ENCODE measurements around the gene SPEN. TPM values are rescaled to one million over a fixed set of nuclear protein-coding genes. Genes with fewer than 3 reads are reported as not detected.
"Not testable (repeated sequence)": the region's sequence is repeated elsewhere in the genome, so short reads cannot be mapped to it uniquely, and the experiment has no call there.

Gene SPEN
- total and polyA plus RNA-seq, 2 of the 13 experiments (the other 11 are each of a cell fraction or from before 2014, with no cell fraction given), result 4.8 to 14.0 TPM

DNA sequence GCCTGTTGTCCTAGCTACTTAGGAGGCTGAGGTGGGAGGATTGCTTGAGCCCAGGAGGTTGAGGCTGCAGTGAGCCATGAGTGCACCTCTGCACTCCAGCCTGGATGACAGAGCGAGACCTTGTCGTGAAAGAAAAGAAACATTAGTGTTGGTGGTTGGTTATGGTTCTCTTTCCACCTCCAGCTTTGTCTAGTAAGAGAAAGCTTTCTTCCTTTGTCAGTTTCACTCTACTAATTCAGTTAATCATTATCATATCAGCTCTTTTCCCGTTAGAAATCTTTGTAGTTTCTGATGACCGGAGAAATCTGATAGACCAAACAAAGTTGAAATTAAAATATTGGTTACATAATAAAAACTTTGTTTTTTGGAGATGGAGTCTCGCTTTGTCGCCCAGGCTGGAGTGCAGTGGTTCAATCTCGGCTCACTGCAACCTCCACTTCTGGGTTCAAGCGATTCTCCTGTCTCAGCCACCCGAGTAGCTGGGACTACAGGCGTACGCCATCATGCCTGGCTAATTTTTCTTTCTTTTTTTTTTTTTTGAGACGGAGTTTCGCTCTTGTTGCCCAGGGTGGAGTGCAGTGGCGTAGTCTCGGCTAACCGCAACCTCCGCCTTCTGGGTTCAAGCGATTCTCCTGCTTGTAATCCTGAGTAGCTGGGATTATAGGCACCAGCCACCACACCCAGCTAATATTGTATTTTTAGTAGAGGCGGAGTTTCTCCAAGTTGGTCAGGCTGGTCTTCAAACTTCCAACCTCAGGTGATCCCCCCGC, 49.5 kb downstream of the SPEN start:
- CTCF ChIA-PET (ENCODE audit: low intra/inter-chr PET ratio, low total read pairs); BruUV-seq (replicated peaks); ATAC-seq: not testable (repeated sequence)

DNA sequence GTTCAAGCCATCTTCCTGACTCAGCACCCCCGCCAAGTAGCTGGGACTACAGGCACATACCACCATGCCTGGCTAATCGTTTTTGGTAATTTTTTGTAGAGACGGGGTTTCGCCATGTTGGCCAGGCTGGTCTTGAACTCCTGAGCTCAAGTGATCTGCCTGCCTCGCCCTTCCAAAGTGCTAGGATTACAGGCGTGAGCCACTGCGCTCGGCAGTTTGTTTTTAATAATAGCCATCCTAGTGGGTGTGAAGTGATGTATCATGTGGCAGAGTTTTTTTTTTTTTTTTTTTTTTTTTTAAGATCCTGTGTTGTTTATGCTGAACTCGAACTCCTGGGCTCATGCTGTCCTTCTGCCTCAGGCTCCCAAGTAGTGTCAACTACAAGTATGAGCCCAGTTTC, 51.8 kb downstream of the SPEN start:
- FAIRE-seq, result no peak
- TF ChIP-seq FOXC1 (CRISPR knock-in tag; IDR thresholded peaks at IDR 0.05; ENCODE audit: borderline replicate concordance), result no peak
- TF ChIP-seq, protein P1, sequence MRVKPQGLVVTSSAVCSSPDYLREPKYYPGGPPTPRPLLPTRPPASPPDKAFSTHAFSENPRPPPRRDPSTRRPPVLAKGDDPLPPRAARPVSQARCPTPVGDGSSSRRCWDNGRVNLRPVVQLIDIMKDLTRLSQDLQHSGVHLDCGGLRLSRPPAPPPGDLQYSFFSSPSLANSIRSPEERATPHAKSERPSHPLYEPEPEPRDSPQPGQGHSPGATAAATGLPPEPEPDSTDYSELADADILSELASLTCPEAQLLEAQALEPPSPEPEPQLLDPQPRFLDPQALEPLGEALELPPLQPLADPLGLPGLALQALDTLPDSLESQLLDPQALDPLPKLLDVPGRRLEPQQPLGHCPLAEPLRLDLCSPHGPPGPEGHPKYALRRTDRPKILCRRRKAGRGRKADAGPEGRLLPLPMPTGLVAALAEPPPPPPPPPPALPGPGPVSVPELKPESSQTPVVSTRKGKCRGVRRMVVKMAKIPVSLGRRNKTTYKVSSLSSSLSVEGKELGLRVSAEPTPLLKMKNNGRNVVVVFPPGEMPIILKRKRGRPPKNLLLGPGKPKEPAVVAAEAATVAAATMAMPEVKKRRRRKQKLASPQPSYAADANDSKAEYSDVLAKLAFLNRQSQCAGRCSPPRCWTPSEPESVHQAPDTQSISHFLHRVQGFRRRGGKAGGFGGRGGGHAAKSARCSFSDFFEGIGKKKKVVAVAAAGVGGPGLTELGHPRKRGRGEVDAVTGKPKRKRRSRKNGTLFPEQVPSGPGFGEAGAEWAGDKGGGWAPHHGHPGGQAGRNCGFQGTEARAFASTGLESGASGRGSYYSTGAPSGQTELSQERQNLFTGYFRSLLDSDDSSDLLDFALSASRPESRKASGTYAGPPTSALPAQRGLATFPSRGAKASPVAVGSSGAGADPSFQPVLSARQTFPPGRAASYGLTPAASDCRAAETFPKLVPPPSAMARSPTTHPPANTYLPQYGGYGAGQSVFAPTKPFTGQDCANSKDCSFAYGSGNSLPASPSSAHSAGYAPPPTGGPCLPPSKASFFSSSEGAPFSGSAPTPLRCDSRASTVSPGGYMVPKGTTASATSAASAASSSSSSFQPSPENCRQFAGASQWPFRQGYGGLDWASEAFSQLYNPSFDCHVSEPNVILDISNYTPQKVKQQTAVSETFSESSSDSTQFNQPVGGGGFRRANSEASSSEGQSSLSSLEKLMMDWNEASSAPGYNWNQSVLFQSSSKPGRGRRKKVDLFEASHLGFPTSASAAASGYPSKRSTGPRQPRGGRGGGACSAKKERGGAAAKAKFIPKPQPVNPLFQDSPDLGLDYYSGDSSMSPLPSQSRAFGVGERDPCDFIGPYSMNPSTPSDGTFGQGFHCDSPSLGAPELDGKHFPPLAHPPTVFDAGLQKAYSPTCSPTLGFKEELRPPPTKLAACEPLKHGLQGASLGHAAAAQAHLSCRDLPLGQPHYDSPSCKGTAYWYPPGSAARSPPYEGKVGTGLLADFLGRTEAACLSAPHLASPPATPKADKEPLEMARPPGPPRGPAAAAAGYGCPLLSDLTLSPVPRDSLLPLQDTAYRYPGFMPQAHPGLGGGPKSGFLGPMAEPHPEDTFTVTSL (CRISPR knock-in tag; IDR thresholded peaks at IDR 0.05; ENCODE audit: borderline replicate concordance), result no peak
- TF ChIP-seq, protein P2, sequence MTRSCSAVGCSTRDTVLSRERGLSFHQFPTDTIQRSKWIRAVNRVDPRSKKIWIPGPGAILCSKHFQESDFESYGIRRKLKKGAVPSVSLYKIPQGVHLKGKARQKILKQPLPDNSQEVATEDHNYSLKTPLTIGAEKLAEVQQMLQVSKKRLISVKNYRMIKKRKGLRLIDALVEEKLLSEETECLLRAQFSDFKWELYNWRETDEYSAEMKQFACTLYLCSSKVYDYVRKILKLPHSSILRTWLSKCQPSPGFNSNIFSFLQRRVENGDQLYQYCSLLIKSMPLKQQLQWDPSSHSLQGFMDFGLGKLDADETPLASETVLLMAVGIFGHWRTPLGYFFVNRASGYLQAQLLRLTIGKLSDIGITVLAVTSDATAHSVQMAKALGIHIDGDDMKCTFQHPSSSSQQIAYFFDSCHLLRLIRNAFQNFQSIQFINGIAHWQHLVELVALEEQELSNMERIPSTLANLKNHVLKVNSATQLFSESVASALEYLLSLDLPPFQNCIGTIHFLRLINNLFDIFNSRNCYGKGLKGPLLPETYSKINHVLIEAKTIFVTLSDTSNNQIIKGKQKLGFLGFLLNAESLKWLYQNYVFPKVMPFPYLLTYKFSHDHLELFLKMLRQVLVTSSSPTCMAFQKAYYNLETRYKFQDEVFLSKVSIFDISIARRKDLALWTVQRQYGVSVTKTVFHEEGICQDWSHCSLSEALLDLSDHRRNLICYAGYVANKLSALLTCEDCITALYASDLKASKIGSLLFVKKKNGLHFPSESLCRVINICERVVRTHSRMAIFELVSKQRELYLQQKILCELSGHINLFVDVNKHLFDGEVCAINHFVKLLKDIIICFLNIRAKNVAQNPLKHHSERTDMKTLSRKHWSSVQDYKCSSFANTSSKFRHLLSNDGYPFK (CRISPR knock-in tag; IDR thresholded peaks at IDR 0.05; ENCODE audit: borderline replicate concordance), result no peak

More for the DNA sequence above, 49.5 kb downstream of the SPEN start:
- Histone ChIP-seq H3K36me3 (replicated peaks in 1 of 2; ENCODE audit: control insufficient read depth in 1 of 2, insufficient read depth in 2 of 2, low read length in 2 of 2) (peaks cover 0 to 12% of the 10 kb centered on the region in 2 experiments; a peak in 4 of 5 replicates), H3K79me2 (ENCODE audit: insufficient read depth, low read length) (peaks cover 84% of the 10 kb centered on the region), H4K20me1 (ENCODE audit: insufficient read depth, low read length) (peaks cover 10% of the 10 kb centered on the region)
- H3K27ac ChIP-seq (ENCODE audit: extremely low read length, insufficient read depth, low read length); H3K4me2 ChIP-seq (ENCODE audit: low read depth, low read length); H3K27me3 ChIP-seq (ENCODE audit: control insufficient read depth in 1 of 2, insufficient read depth in 2 of 2, low read length in 2 of 2); DNase-seq (ENCODE audit: low spot score); H3K4me3 ChIP-seq (replicated peaks in 1 of 3; ENCODE audit: insufficient read depth in 1 of 3, low read depth in 2 of 3, low read length in 3 of 3); H3K9ac ChIP-seq (ENCODE audit: insufficient read depth, low read depth, low read length); in situ Hi-C loops (cut with HindIII; ENCODE audit: extremely low pct_ligation_motif_present, low pct_unique_long_range_greater_than_20kb); H3K9me3 ChIP-seq (ENCODE audit: low read length); H3K4me1 ChIP-seq (ENCODE audit: insufficient read depth, low read length); FAIRE-seq; intact Hi-C loops (cut with micrococcal nuclease; ENCODE audit: unreplicated experiment); POLR2A ChIA-PET; H2AFZ ChIP-seq (ENCODE audit: low read length): not testable (repeated sequence)
- TF ChIP-seq, protein P3, sequence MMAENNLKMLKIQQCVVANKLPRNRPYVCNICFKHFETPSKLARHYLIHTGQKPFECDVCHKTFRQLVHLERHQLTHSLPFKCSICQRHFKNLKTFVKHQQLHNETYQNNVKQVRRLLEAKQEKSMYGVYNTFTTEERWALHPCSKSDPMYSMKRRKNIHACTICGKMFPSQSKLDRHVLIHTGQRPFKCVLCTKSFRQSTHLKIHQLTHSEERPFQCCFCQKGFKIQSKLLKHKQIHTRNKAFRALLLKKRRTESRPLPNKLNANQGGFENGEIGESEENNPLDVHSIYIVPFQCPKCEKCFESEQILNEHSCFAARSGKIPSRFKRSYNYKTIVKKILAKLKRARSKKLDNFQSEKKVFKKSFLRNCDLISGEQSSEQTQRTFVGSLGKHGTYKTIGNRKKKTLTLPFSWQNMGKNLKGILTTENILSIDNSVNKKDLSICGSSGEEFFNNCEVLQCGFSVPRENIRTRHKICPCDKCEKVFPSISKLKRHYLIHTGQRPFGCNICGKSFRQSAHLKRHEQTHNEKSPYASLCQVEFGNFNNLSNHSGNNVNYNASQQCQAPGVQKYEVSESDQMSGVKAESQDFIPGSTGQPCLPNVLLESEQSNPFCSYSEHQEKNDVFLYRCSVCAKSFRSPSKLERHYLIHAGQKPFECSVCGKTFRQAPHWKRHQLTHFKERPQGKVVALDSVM (CRISPR knock-in tag; IDR thresholded peaks at IDR 0.05), result 0 out of 2 replicates have a peak, but pooled peaks have one; percentile 27
- WGBS (ENCODE audit: low lambda C conversion rate), result 96% methylated on average over 20 of the region's 20 CpGs

More for the DNA sequence above, 51.8 kb downstream of the SPEN start:
- Histone ChIP-seq H3K4me3 (replicated peaks in 1 of 3; ENCODE audit: insufficient read depth in 1 of 3, low read depth in 2 of 3, low read length in 3 of 3) (no peak overlapping the region), H3K9me3 (ENCODE audit: low read length) (no peaks in the 10 kb centered on the region), H3K36me3 (replicated peaks in 1 of 2; ENCODE audit: control insufficient read depth in 1 of 2, insufficient read depth in 2 of 2, low read length in 2 of 2) (peaks cover 0 to 12% of the 10 kb centered on the region in 2 experiments; a peak in 4 of 5 replicates), H3K27me3 (ENCODE audit: control insufficient read depth in 1 of 2, insufficient read depth in 2 of 2, low read length in 2 of 2) (no peaks in the 10 kb centered on the region), H3K9ac (ENCODE audit: insufficient read depth, low read depth, low read length) (no peak overlapping the region), H2AFZ (ENCODE audit: low read length) (no peak overlapping the region), H3K4me2 (ENCODE audit: low read depth, low read length) (no peak overlapping the region), H3K4me1 (ENCODE audit: insufficient read depth, low read length) (no peaks in the 10 kb centered on the region), H3K79me2 (ENCODE audit: insufficient read depth, low read length) (peaks cover 82% of the 10 kb centered on the region), H3K27ac (ENCODE audit: extremely low read length, insufficient read depth, low read length) (no peak overlapping the region), H4K20me1 (ENCODE audit: insufficient read depth, low read length) (peaks cover 13% of the 10 kb centered on the region)
- ChIA-PET CTCF (ENCODE audit: low intra/inter-chr PET ratio, low total read pairs) (no interaction called here), POLR2A (no interaction called here)
- no TSS peak for BruUV-seq (replicated peaks)
- in situ Hi-C loops (cut with HindIII; ENCODE audit: extremely low pct_ligation_motif_present, low pct_unique_long_range_greater_than_20kb) (no loop called here), intact Hi-C loops (cut with micrococcal nuclease; ENCODE audit: unreplicated experiment) (no loop called here)
- ATAC-seq, result no peak
- 98% methylated on average over 9 of the region's 9 CpGs for WGBS (ENCODE audit: low lambda C conversion rate)
- DNase-seq (ENCODE audit: low spot score), result no peak
